Activated naive CD4-positive, alpha-beta T cell treated with anti-CD3 and anti-CD28 coated beads for 36 hours (primary cell): ENCODE data around the gene KCTD10. TPM values are rescaled to one million over a fixed set of nuclear protein-coding genes. Genes with fewer than 3 reads are reported as not detected.

ENCODE experiments used
- CTCF ChIA-PET: fragments of 350-600 bp; sonication (Branson Sonifier 250); formaldehyde crosslinking; loops from one replicate; lab custom pipeline; 2021; ENCODE audit warnings: antibody characterized with exemption; lab: Charles Lee
- DNase-seq: peaks from one replicate; pipeline ENCODE4 v3.0.0-alpha.2; 2020
- H3K27ac Mint-ChIP-seq: one replicate; pipeline ENCODE4 v1.8.0; 2021; ENCODE audit warnings: mild to moderate bottlenecking, mixed read lengths
- H3K27me3 Mint-ChIP-seq: one replicate; pipeline ENCODE4 v1.8.0; 2021; ENCODE audit warnings: low read depth, mixed read lengths
- H3K36me3 Mint-ChIP-seq: one replicate; pipeline ENCODE4 v1.8.0; 2021; ENCODE audit warnings: low read depth, mixed read lengths
- H3K4me1 Mint-ChIP-seq: one replicate; pipeline ENCODE4 v1.8.0; 2021; ENCODE audit warnings: low read depth, mixed read lengths
- H3K4me3 Mint-ChIP-seq: one replicate; pipeline ENCODE4 v1.8.0; 2021; ENCODE audit warnings: mild to moderate bottlenecking, moderate library complexity, mixed read lengths
- H3K9me3 Mint-ChIP-seq: one replicate; pipeline ENCODE4 v1.8.0; 2021; ENCODE audit warnings: mixed read lengths
- intact Hi-C: fragments of 100-400 bp; cut with micrococcal nuclease; formaldehyde crosslinking; loops from one replicate; pipeline ENCODE4 v1.15.1; 2023
- total RNA-seq, 2 experiments: library from RNA; stranded (reverse); gene quantifications; one replicate each; pipeline ENCODE4 v1.2.3, GENCODE V29; 2021

The KCTD10 gene
- total RNA-seq: 10 to 100 TPM; 31.1 to 33.4 TPM

- Mint-ChIP-seq H3K4me1 (peaks cover 49% of the 10 kb centered on the region), H3K27me3 (no peaks in the 10 kb centered on the region), H3K4me3 (peak within 1 kb of the TSS; percentile 97), H3K9me3 (no peaks in the 10 kb centered on the region), H3K36me3 (peaks cover 1% of the 10 kb centered on the region), H3K27ac (peak within 1 kb of the TSS; percentile 98)
- peak; percentile 87 for DNase-seq
- CTCF ChIA-PET: interaction anchor here (1.3 kb wide), 2 partner anchors 44 to 89 kb away, joined by 3 to 4 read pairs; no protein-coding TSS in a partner anchor
- intact Hi-C loops: loop anchor here (1.0 to 2.0 kb wide), 5 partner anchors 45 to 425 kb away; partner anchors contain the start of genes MMAB, MVK and USP30
These were observed at the start of gene KCTD10, which contains the start of gene UBE3B for GRCh38 chr12:109477185-109477962. TSS of gene KCTD10 (minus strand) at chr12:109477300. CDS start at chr12:109477262, 38 bp downstream. TSS of gene UBE3B (plus strand) at chr12:109477634. CDS start at chr12:109483552, 5,918 bp downstream.

GRCh38 chr12:109525279-109525585 is 48.1 kb upstream of the KCTD10 start:
- CTCF ChIA-PET: interaction anchor here (0.6 to 1.1 kb wide), 4 partner anchors 16 to 252 kb away, joined by 3 read pairs; no protein-coding TSS in a partner anchor
- H3K27ac Mint-ChIP-seq: no peak overlapping the region
- no peak for DNase-seq
- H3K4me3 Mint-ChIP-seq: no peak overlapping the region
- intact Hi-C loops: no loop called here
- no peaks in the 10 kb centered on the region for H3K27me3 Mint-ChIP-seq
- no peaks in the 10 kb centered on the region for H3K9me3 Mint-ChIP-seq
- no peaks in the 10 kb centered on the region for H3K4me1 Mint-ChIP-seq
- H3K36me3 Mint-ChIP-seq: peaks cover 12% of the 10 kb centered on the region

- DNase-seq: no peak
- Mint-ChIP-seq H3K4me3 (no peak overlapping the region), H3K36me3 (peaks cover 10% of the 10 kb centered on the region), H3K9me3 (no peaks in the 10 kb centered on the region), H3K4me1 (no peaks in the 10 kb centered on the region), H3K27ac (no peak overlapping the region), H3K27me3 (no peaks in the 10 kb centered on the region)
- intact Hi-C loops: no loop called here
- CTCF ChIA-PET: interaction anchor here (0.6 to 1.5 kb wide), 5 partner anchors 15 to 253 kb away, joined by 3 to 8 read pairs (median 3); no protein-coding TSS in a partner anchor
These were observed 47.6 kb upstream of the KCTD10 start for GRCh38 chr12:109524466-109525278.

- peaks cover 13% of the 10 kb centered on the region for H3K36me3 Mint-ChIP-seq
- H3K4me1 Mint-ChIP-seq: no peaks in the 10 kb centered on the region
- no peaks in the 10 kb centered on the region for H3K9me3 Mint-ChIP-seq
- no peak overlapping the region for H3K27ac Mint-ChIP-seq
- DNase-seq: no peak
- intact Hi-C loops: no loop called here
- no peak overlapping the region for H3K4me3 Mint-ChIP-seq
- H3K27me3 Mint-ChIP-seq: no peaks in the 10 kb centered on the region
- CTCF ChIA-PET: interaction anchor here (1.0 to 1.5 kb wide), 2 partner anchors 74 to 251 kb away, joined by 3 to 8 read pairs; no protein-coding TSS in a partner anchor
These were observed 46.4 kb upstream of the KCTD10 start for GRCh38 chr12:109523504-109523903.

GRCh38 chr12:109523071-109523470 is 46.0 kb upstream of the KCTD10 start:
- Mint-ChIP-seq H3K4me3 (no peak overlapping the region), H3K9me3 (no peaks in the 10 kb centered on the region), H3K27me3 (no peaks in the 10 kb centered on the region), H3K27ac (no peak overlapping the region), H3K36me3 (peaks cover 13% of the 10 kb centered on the region), H3K4me1 (no peaks in the 10 kb centered on the region)
- CTCF ChIA-PET: interaction anchor here (1.0 kb wide), 1 partner anchor 75 kb away, joined by 3 read pairs; no protein-coding TSS in a partner anchor
- intact Hi-C loops: no loop called here
- no peak for DNase-seq

- Mint-ChIP-seq H3K4me3 (no peak overlapping the region), H3K27ac (no peak overlapping the region), H3K36me3 (peaks cover 21% of the 10 kb centered on the region), H3K27me3 (no peaks in the 10 kb centered on the region), H3K4me1 (no peaks in the 10 kb centered on the region), H3K9me3 (no peaks in the 10 kb centered on the region)
- intact Hi-C loops: no loop called here
- CTCF ChIA-PET: interaction anchor here (0.6 to 1.5 kb wide), 3 partner anchors 253 to 351 kb away, joined by 3 to 5 read pairs (median 3); no protein-coding TSS in a partner anchor
- no peak for DNase-seq
These were observed 44.7 kb upstream of the KCTD10 start for GRCh38 chr12:109521831-109522230.

GRCh38 chr12:109519787-109520186 is 42.7 kb upstream of the KCTD10 start:
- no peak for DNase-seq
- no peak overlapping the region for H3K27ac Mint-ChIP-seq
- no peaks in the 10 kb centered on the region for H3K27me3 Mint-ChIP-seq
- no peaks in the 10 kb centered on the region for H3K4me1 Mint-ChIP-seq
- no peaks in the 10 kb centered on the region for H3K9me3 Mint-ChIP-seq
- intact Hi-C loops: loop anchor here (2.0 to 5.0 kb wide), 3 partner anchors 91 to 325 kb away; partner anchors contain the start of gene FAM222A
- no peak overlapping the region for H3K4me3 Mint-ChIP-seq
- peaks cover 17% of the 10 kb centered on the region for H3K36me3 Mint-ChIP-seq
- CTCF ChIA-PET: interaction anchor here (0.9 to 3.2 kb wide), 5 partner anchors 26 to 254 kb away, joined by 3 to 19 read pairs (median 6); partner anchors contain the start of gene MMAB

GRCh38 chr12:109518820-109519665 is 41.9 kb upstream of the KCTD10 start:
- Mint-ChIP-seq H3K36me3 (peaks cover 19% of the 10 kb centered on the region), H3K27ac (no peak overlapping the region), H3K27me3 (no peaks in the 10 kb centered on the region)

GRCh38 chr12:109517619-109518018 is 40.5 kb upstream of the KCTD10 start:
- intact Hi-C loops: loop anchor here (1.0 to 5.0 kb wide), 6 partner anchors 80 to 363 kb away; partner anchors contain the start of genes FAM222A and GLTP
- H3K4me1 Mint-ChIP-seq: no peaks in the 10 kb centered on the region
- H3K27me3 Mint-ChIP-seq: no peaks in the 10 kb centered on the region
- DNase-seq: no peak
- no peak overlapping the region for H3K4me3 Mint-ChIP-seq
- CTCF ChIA-PET: interaction anchor here (0.8 to 2.8 kb wide), 9 partner anchors 16 to 288 kb away, joined by 3 to 19 read pairs (median 4); no protein-coding TSS in a partner anchor
- H3K9me3 Mint-ChIP-seq: no peaks in the 10 kb centered on the region
- peaks cover 21% of the 10 kb centered on the region for H3K36me3 Mint-ChIP-seq
- no peak overlapping the region for H3K27ac Mint-ChIP-seq

More at GRCh38 chr12:109518820-109519665, 41.9 kb upstream of the KCTD10 start:
- intact Hi-C loops: loop anchor here (1.0 to 5.0 kb wide), 6 partner anchors 78 to 361 kb away; partner anchors contain the start of genes FAM222A and GLTP
- CTCF ChIA-PET: interaction anchor here (0.5 to 3.2 kb wide), 11 partner anchors 15 to 403 kb away, joined by 3 to 19 read pairs (median 4); partner anchors contain the start of gene MMAB
- Mint-ChIP-seq H3K9me3 (no peaks in the 10 kb centered on the region), H3K4me3 (no peak overlapping the region), H3K4me1 (no peaks in the 10 kb centered on the region)
- peak; percentile 77 for DNase-seq

GRCh38 chr12:109513977-109514376 is 36.9 kb upstream of the KCTD10 start:
- Mint-ChIP-seq H3K36me3 (peaks cover 37% of the 10 kb centered on the region), H3K4me1 (no peaks in the 10 kb centered on the region), H3K27me3 (no peaks in the 10 kb centered on the region), H3K4me3 (no peak overlapping the region), H3K9me3 (no peaks in the 10 kb centered on the region), H3K27ac (no peak overlapping the region)
- DNase-seq: no peak
- CTCF ChIA-PET: no interaction called here
- intact Hi-C loops: no loop called here

- Mint-ChIP-seq H3K9me3 (no peaks in the 10 kb centered on the region), H3K27ac (no peak overlapping the region), H3K36me3 (peaks cover 40% of the 10 kb centered on the region), H3K27me3 (no peaks in the 10 kb centered on the region), H3K4me1 (no peaks in the 10 kb centered on the region), H3K4me3 (no peak overlapping the region)
- CTCF ChIA-PET: interaction anchor here (1.3 kb wide), 1 partner anchor 85 kb away, joined by 3 read pairs; no protein-coding TSS in a partner anchor
- intact Hi-C loops: no loop called here
- no peak for DNase-seq
These were observed 36.0 kb upstream of the KCTD10 start for GRCh38 chr12:109513051-109513450.
